ENCODE results near the gene TGDS. TPM values are rescaled to one million over a fixed set of nuclear protein-coding genes. Genes with fewer than 3 reads are reported as not detected.

TGDS gene
- total and polyA plus RNA-seq, 2 of the 8 experiments (the other 6 are each of a cell fraction or from before 2014, with no cell fraction given) = 11.6 to 11.8 TPM

- no peak for TF ChIP-seq CHD7 (IDR thresholded peaks at IDR 0.05; ENCODE audit: insufficient replicate concordance, low read length)
- TF ChIP-seq YY1 (IDR thresholded peaks at IDR 0.05; ENCODE audit: low read depth, low read length) = no peak
- no peak for TF ChIP-seq ATF3 (IDR thresholded peaks at IDR 0.05; ENCODE audit: insufficient read depth, low read depth, low read length)
- TF ChIP-seq SP2 (IDR thresholded peaks at IDR 0.05; ENCODE audit: low read length) = no peak
- TF ChIP-seq HDAC2 (IDR thresholded peaks at IDR 0.05; ENCODE audit: borderline replicate concordance in 1 of 2, low read depth in 2 of 2, low read length in 2 of 2) = no peak
- TF ChIP-seq SRF (IDR thresholded peaks at IDR 0.05; ENCODE audit: low read depth, low read length) = no peak
- TF ChIP-seq SP4 (IDR thresholded peaks at IDR 0.05; ENCODE audit: low read length) = no peak
- TF ChIP-seq RXRA (IDR thresholded peaks at IDR 0.05; ENCODE audit: insufficient read depth, low read depth, low read length) = no peak
- no peak for TF ChIP-seq CBX5 (IDR thresholded peaks at IDR 0.05; ENCODE audit: low read depth, low read length)
- no peak for TF ChIP-seq RAD21 (IDR thresholded peaks at IDR 0.05 in 1 of 2, conservative IDR thresholded peaks at IDR 0.05 in 1 of 2; ENCODE audit: low read depth in 2 of 2, low read length in 2 of 2)
- TF ChIP-seq CEBPB (IDR thresholded peaks at IDR 0.05; ENCODE audit: low read depth, low read length) = no peak
Observed at GRCh38 chr13:94640721-94641120, 44.8 kb upstream of the TGDS start (continued).

Data from H1 (cell line).